ENCODE data around the gene KCNQ1. TPM values are rescaled to one million over a fixed set of nuclear protein-coding genes. Genes with fewer than 3 reads are reported as not detected.

Gene KCNQ1
- total and polyA plus RNA-seq, 2 donors (not counting 1 experiment from before 2014, with no cell fraction given), result 21.5 to 28.8 TPM

- H3K9ac ChIP-seq (ENCODE audit: low read length), result peak overlapping the region; percentile 66
- intact Hi-C loops (cut with micrococcal nuclease), result loop anchor here (1.0 to 2.0 kb wide), 2 partner anchors 360 to 448 kb away; partner anchors contain the start of genes KCNQ1 and TRPM5
- H3K4me2 ChIP-seq (replicated peaks; ENCODE audit: low read depth, low read length, poor library complexity, severe bottlenecking), result peak overlapping the region; percentile 98
- Mint-ChIP-seq H3K9me3 (ENCODE audit: insufficient read depth) (no peaks in the 10 kb centered on the region), H3K4me1 (peaks cover 14% of the 10 kb centered on the region), H3K27ac (no peak overlapping the region), H3K4me3 (peak overlapping the region; percentile 71), H3K27me3 (no peaks in the 10 kb centered on the region)
- H2AFZ ChIP-seq (ENCODE audit: insufficient read depth, low read depth, low read length, poor library complexity, severe bottlenecking), result peak overlapping the region; percentile 87
- WGBS (ENCODE audit: insufficient coverage), result 5% methylated on average over 2 of the region's 4 CpGs
- peak overlapping the region in 2 of 5 experiments; percentile 45 to 54 for H3K4me3 ChIP-seq (ENCODE audit: control extremely low read depth in 1 of 5, extremely low read depth in 1 of 5, insufficient read depth in 1 of 5, low read depth in 2 of 5, low read length in 4 of 5)
- no peaks in the 10 kb centered on the region for H3K36me3 ChIP-seq (replicated peaks in 1 of 2; ENCODE audit: control extremely low read depth in 1 of 2, control insufficient read depth in 1 of 2, extremely low read depth in 1 of 2, insufficient read depth in 2 of 2, low read length in 1 of 2)
- H3K27ac ChIP-seq (ENCODE audit: low read length in 2 of 2), result no peak overlapping the region
- no peak for DNase-seq
- ChIA-PET CTCF (interaction anchor here (0.6 to 16.1 kb wide), 10 partner anchors 10 to 467 kb away, joined by 3 to 595 read pairs (median 5); partner anchors contain the start of gene PHLDA2), POLR2A (interaction anchor here (1.1 kb wide), 1 partner anchor 360 kb away, joined by 4 read pairs; no protein-coding TSS in a partner anchor)
- H3K4me1 ChIP-seq (ENCODE audit: control insufficient read depth in 2 of 2, insufficient read depth in 2 of 2, low read length in 2 of 2), result peaks cover 15 to 21% of the 10 kb centered on the region in 2 donors
- peak; percentile 22 for ATAC-seq (ENCODE audit: low read depth)
- no peaks in the 10 kb centered on the region for H3K9me3 ChIP-seq (ENCODE audit: control extremely low read depth in 1 of 3, control insufficient read depth in 2 of 3, insufficient read depth in 1 of 3, low read length in 2 of 3)
- H3K27me3 ChIP-seq (replicated peaks in 1 of 4; ENCODE audit: control extremely low read depth in 1 of 4, control insufficient read depth in 3 of 4, insufficient read depth in 4 of 4, low read length in 3 of 4), result peaks cover 0 to 7% (median 0%) of the 10 kb centered on the region in 4 experiments
- no peaks in the 10 kb centered on the region for H3K79me2 ChIP-seq (ENCODE audit: control insufficient read depth, insufficient read depth, low read length)
- H4K20me1 ChIP-seq (ENCODE audit: control insufficient read depth, insufficient read depth, low read length, poor library complexity, severe bottlenecking), result no peaks in the 10 kb centered on the region
- TF ChIP-seq, protein P1, sequence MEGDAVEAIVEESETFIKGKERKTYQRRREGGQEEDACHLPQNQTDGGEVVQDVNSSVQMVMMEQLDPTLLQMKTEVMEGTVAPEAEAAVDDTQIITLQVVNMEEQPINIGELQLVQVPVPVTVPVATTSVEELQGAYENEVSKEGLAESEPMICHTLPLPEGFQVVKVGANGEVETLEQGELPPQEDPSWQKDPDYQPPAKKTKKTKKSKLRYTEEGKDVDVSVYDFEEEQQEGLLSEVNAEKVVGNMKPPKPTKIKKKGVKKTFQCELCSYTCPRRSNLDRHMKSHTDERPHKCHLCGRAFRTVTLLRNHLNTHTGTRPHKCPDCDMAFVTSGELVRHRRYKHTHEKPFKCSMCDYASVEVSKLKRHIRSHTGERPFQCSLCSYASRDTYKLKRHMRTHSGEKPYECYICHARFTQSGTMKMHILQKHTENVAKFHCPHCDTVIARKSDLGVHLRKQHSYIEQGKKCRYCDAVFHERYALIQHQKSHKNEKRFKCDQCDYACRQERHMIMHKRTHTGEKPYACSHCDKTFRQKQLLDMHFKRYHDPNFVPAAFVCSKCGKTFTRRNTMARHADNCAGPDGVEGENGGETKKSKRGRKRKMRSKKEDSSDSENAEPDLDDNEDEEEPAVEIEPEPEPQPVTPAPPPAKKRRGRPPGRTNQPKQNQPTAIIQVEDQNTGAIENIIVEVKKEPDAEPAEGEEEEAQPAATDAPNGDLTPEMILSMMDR (IDR thresholded peaks at IDR 0.05), result no peak
- no peak for TF ChIP-seq EZH2 (IDR thresholded peaks at IDR 0.05; ENCODE audit: borderline replicate concordance, insufficient read depth, low read depth, low read length, poor library complexity, severe bottlenecking)
Observed at GRCh38 chr11:2892967-2893528, 448.2 kb downstream of the KCNQ1 start.

- Histone ChIP-seq H3K4me2 (replicated peaks; ENCODE audit: low read depth, low read length, poor library complexity, severe bottlenecking) (no peak overlapping the region), H3K9ac (ENCODE audit: low read length) (no peak overlapping the region), H3K79me2 (ENCODE audit: control insufficient read depth, insufficient read depth, low read length) (no peaks in the 10 kb centered on the region), H3K4me3 (ENCODE audit: control extremely low read depth in 1 of 5, extremely low read depth in 1 of 5, insufficient read depth in 1 of 5, low read depth in 2 of 5, low read length in 4 of 5) (no peak overlapping the region), H2AFZ (ENCODE audit: insufficient read depth, low read depth, low read length, poor library complexity, severe bottlenecking) (no peak overlapping the region), H4K20me1 (ENCODE audit: control insufficient read depth, insufficient read depth, low read length, poor library complexity, severe bottlenecking) (no peaks in the 10 kb centered on the region), H3K36me3 (replicated peaks in 1 of 2; ENCODE audit: control extremely low read depth in 1 of 2, control insufficient read depth in 1 of 2, extremely low read depth in 1 of 2, insufficient read depth in 2 of 2, low read length in 1 of 2) (no peaks in the 10 kb centered on the region), H3K27me3 (replicated peaks in 1 of 4; ENCODE audit: control extremely low read depth in 1 of 4, control insufficient read depth in 3 of 4, insufficient read depth in 4 of 4, low read length in 3 of 4) (peaks cover 0 to 7% (median 0%) of the 10 kb centered on the region in 4 experiments), H3K27ac (ENCODE audit: low read length in 2 of 2) (no peak overlapping the region), H3K4me1 (ENCODE audit: control insufficient read depth in 2 of 2, insufficient read depth in 2 of 2, low read length in 2 of 2) (peaks cover 15 to 17% of the 10 kb centered on the region in 2 donors), H3K9me3 (ENCODE audit: control extremely low read depth in 1 of 3, control insufficient read depth in 2 of 3, insufficient read depth in 1 of 3, low read length in 2 of 3) (no peaks in the 10 kb centered on the region)
- ChIA-PET POLR2A (interaction anchor here (0.7 kb wide), 1 partner anchor 582 kb away, joined by 3 read pairs; no protein-coding TSS in a partner anchor), CTCF (interaction anchor here (0.6 to 16.1 kb wide), 4 partner anchors 196 to 466 kb away, joined by 3 to 595 read pairs (median 19); no protein-coding TSS in a partner anchor)
- ATAC-seq (ENCODE audit: low read depth), result no peak
- intact Hi-C loops (cut with micrococcal nuclease), result loop anchor here (2.0 kb wide), 1 partner anchor 449 kb away; the partner anchor contains the start of genes KCNQ1 and TRPM5
- Mint-ChIP-seq H3K27me3 (no peaks in the 10 kb centered on the region), H3K4me1 (peaks cover 16% of the 10 kb centered on the region), H3K4me3 (peak overlapping the region; percentile 26), H3K9me3 (ENCODE audit: insufficient read depth) (no peaks in the 10 kb centered on the region), H3K27ac (peak overlapping the region; percentile 41)
- TF ChIP-seq EZH2 (IDR thresholded peaks at IDR 0.05; ENCODE audit: borderline replicate concordance, insufficient read depth, low read depth, low read length, poor library complexity, severe bottlenecking), result no peak
- TF ChIP-seq, protein P1 (IDR thresholded peaks at IDR 0.05), result no peak
- no peak for DNase-seq
- 82% methylated on average over 4 of the region's 4 CpGs for WGBS (ENCODE audit: insufficient coverage)
Observed at GRCh38 chr11:2893935-2894334, 449.1 kb downstream of the KCNQ1 start.

Data from B cell (primary cell).